ENCODE measurements around the gene CD44. TPM values are rescaled to one million over a fixed set of nuclear protein-coding genes. Genes with fewer than 3 reads are reported as not detected.
A peak's percentile ranks its signal among the peaks of the same experiment; 100 is the strongest.

CD44 gene
- total RNA-seq, 6 experiments from 2014 or later, result 12.2 to 64.1 (median 22.9) TPM

DNA sequence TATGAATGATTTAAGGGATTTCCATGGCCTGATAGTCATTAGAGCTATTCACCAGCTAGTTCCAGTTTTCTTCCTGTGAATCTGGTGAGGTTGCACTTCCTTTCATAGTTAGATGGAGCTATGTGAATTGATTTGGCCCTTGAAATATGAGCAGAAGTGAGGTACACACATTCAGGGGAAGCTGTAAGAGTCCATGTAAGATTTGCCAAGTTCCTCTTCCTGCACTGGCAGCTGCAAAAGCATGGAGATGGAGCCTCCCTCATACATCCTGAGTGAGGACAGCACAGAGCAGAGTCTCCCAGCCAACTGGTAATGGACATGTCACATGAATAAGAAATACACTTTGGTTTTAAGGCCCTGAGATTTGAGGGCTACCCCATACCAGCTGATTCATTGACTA, 111.7 kb downstream of the CD44 start:
- H3K27me3 ChIP-seq, result no peaks in the 10 kb centered on the region
- H3K4me1 ChIP-seq, result peaks cover 0 to 7% (median 0%) of the 10 kb centered on the region in 4 donors
- intact Hi-C loops (cut with DNase I), result no loop called here
- DNase-seq, result no peak
- ATAC-seq, result peak in 3 of 4 donors; percentile 47 to 53 (median 51)
- no peak overlapping the region for H3K4me3 ChIP-seq
- no peak overlapping the region for H3K27ac ChIP-seq
- no peaks in the 10 kb centered on the region for H3K9me3 ChIP-seq
- no peak for TF ChIP-seq POLR2A (IDR thresholded peaks at IDR 0.05)
- TF ChIP-seq, protein P1, sequence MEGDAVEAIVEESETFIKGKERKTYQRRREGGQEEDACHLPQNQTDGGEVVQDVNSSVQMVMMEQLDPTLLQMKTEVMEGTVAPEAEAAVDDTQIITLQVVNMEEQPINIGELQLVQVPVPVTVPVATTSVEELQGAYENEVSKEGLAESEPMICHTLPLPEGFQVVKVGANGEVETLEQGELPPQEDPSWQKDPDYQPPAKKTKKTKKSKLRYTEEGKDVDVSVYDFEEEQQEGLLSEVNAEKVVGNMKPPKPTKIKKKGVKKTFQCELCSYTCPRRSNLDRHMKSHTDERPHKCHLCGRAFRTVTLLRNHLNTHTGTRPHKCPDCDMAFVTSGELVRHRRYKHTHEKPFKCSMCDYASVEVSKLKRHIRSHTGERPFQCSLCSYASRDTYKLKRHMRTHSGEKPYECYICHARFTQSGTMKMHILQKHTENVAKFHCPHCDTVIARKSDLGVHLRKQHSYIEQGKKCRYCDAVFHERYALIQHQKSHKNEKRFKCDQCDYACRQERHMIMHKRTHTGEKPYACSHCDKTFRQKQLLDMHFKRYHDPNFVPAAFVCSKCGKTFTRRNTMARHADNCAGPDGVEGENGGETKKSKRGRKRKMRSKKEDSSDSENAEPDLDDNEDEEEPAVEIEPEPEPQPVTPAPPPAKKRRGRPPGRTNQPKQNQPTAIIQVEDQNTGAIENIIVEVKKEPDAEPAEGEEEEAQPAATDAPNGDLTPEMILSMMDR (IDR thresholded peaks at IDR 0.05), result no peak
- no peaks in the 10 kb centered on the region for H3K36me3 ChIP-seq

DNA sequence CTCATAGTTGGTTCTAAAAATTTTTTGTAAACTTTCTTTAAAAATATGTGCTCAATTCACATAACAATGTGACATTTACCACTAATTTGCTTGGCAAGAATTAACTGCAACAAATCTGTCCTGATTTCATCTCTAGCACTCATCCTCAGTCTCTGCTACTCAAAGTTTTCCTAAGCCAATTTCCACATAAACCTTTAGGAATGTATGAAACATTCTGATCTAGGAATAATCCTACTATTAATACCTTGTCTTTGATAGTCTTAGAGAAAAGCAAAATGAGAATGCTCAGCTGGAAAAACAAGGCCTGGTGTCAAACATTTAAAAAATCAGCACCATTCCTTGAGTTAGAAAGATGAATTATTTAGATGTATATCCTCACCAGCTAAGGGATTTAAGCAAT, 114.3 kb downstream of the CD44 start:
- H3K27ac ChIP-seq, result no peak overlapping the region

DNA sequence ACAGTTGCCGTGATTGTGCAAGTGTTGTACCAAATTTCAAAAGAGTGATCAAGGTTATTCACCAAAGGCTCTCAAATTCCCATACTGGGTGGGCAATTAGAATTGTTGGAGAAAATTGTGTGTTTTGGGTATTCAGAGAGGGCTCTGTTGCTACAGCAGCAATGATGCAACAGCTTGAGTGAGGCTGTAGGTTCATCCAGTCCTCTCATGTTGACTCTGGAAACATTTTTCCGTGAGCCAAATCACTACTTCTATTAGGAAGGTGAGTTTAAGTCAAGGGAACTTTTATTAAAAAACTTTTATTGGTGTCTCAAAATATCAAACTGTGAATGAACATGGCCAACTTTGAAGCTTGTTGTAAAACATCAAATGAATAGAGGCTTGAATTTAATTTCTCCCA, 116.5 kb downstream of the CD44 start:
- intact Hi-C loops (cut with DNase I), result no loop called here
- Histone ChIP-seq H3K4me3 (no peak overlapping the region), H3K4me1 (peaks cover 0 to 18% (median 0%) of the 10 kb centered on the region in 4 donors), H3K9me3 (no peaks in the 10 kb centered on the region), H3K27ac (peak overlapping the region in 1 of 3 donors; percentile 39), H3K27me3 (no peaks in the 10 kb centered on the region), H3K36me3 (peaks cover 0 to 1% (median 0%) of the 10 kb centered on the region in 4 donors)
- no peak for DNase-seq
- WGBS (ENCODE audit: insufficient coverage, low coverage, low lambda C conversion rate, missing lambda C conversion rate), result 33% methylated on average over 2 of the region's 2 CpGs
- TF ChIP-seq, protein P1 (IDR thresholded peaks at IDR 0.05), result no peak
- TF ChIP-seq POLR2A (IDR thresholded peaks at IDR 0.05), result no peak
- peak; percentile 46 to 92 (median 79) for ATAC-seq

More for the DNA sequence above, 114.3 kb downstream of the CD44 start:
- intact Hi-C loops (cut with DNase I), result no loop called here
- H3K4me3 ChIP-seq, result no peak overlapping the region
- no peaks in the 10 kb centered on the region for H3K36me3 ChIP-seq
- H3K9me3 ChIP-seq, result no peaks in the 10 kb centered on the region
- H3K4me1 ChIP-seq, result peaks cover 0 to 18% (median 0%) of the 10 kb centered on the region in 4 donors
- ATAC-seq (no peak), DNase-seq (no peak)
- H3K27me3 ChIP-seq, result no peaks in the 10 kb centered on the region
- TF ChIP-seq POLR2A (IDR thresholded peaks at IDR 0.05), result no peak
- TF ChIP-seq, protein P1 (IDR thresholded peaks at IDR 0.05), result no peak

- no peaks in the 10 kb centered on the region for H3K9me3 ChIP-seq
- H3K4me1 ChIP-seq, result peaks cover 0 to 18% (median 0%) of the 10 kb centered on the region in 4 donors
- H3K36me3 ChIP-seq, result peaks cover 0 to 6% (median 0%) of the 10 kb centered on the region in 4 donors
- intact Hi-C loops (cut with DNase I), result no loop called here
- TF ChIP-seq, protein P1 (IDR thresholded peaks at IDR 0.05), result no peak
- no peak for TF ChIP-seq POLR2A (IDR thresholded peaks at IDR 0.05)
- DNase-seq, result no peak
- H3K27me3 ChIP-seq, result no peaks in the 10 kb centered on the region
- ATAC-seq, result no peak
- H3K4me3 ChIP-seq, result no peak overlapping the region
- peak overlapping the region in 1 of 3 donors; percentile 39 for H3K27ac ChIP-seq
Measured at GRCh38 chr11:35256296-35256695, 117.3 kb downstream of the CD44 start.

- no peak overlapping the region for H3K27ac ChIP-seq
- no peak for TF ChIP-seq POLR2A (IDR thresholded peaks at IDR 0.05)
- TF ChIP-seq, protein P1 (IDR thresholded peaks at IDR 0.05), result no peak
- WGBS (ENCODE audit: insufficient coverage, low coverage, low lambda C conversion rate, missing lambda C conversion rate), result 21% methylated on average over 2 of the region's 2 CpGs
- H3K27me3 ChIP-seq, result no peaks in the 10 kb centered on the region
- H3K4me3 ChIP-seq, result no peak overlapping the region
- H3K4me1 ChIP-seq, result peaks cover 0 to 18% (median 0%) of the 10 kb centered on the region in 4 donors
- intact Hi-C loops (cut with DNase I), result no loop called here
- peaks cover 0 to 6% (median 0%) of the 10 kb centered on the region in 4 donors for H3K36me3 ChIP-seq
- ATAC-seq (peak; percentile 19 to 69 (median 48)), DNase-seq (no peak)
- no peaks in the 10 kb centered on the region for H3K9me3 ChIP-seq
Measured at GRCh38 chr11:35257281-35257680, 118.3 kb downstream of the CD44 start.

Measured in right lobe of liver (tissue), 6 donors.